ENCODE measurements around the gene NVL.
"Not testable (repeated sequence)": the region's sequence is repeated elsewhere in the genome, so short reads cannot be mapped to it uniquely, and the experiment has no call there.

DNA sequence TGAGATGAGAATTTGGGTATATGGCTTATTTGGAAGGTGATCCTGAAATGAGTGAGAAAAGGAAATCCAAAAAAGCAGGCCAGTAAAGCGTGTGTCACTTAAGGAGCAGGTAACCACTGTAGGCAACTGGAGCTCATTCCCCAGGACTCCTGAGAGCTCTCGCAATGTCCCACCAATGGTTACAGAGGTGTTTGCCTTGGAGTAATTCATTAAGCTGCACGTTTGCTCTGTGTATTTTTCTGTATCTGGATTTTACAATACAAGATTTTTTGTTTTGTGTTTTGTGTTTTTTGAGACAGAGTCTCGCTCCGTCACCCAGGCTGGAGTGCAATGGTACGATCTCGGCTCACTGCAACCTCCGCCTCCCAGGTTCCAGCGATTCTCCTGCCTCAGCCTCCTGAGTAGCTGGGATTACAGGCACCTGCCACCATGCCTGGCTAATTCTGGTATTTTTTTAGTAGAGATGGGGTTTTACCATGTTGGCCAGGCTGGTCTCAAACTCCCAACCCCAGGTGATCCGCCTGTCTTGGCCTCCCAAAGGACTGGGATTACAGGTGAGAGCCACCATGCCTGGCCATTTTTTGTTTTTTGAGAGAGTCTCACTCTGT, 123.9 kb downstream of the NVL start:
- TF ChIP-seq, protein P1, sequence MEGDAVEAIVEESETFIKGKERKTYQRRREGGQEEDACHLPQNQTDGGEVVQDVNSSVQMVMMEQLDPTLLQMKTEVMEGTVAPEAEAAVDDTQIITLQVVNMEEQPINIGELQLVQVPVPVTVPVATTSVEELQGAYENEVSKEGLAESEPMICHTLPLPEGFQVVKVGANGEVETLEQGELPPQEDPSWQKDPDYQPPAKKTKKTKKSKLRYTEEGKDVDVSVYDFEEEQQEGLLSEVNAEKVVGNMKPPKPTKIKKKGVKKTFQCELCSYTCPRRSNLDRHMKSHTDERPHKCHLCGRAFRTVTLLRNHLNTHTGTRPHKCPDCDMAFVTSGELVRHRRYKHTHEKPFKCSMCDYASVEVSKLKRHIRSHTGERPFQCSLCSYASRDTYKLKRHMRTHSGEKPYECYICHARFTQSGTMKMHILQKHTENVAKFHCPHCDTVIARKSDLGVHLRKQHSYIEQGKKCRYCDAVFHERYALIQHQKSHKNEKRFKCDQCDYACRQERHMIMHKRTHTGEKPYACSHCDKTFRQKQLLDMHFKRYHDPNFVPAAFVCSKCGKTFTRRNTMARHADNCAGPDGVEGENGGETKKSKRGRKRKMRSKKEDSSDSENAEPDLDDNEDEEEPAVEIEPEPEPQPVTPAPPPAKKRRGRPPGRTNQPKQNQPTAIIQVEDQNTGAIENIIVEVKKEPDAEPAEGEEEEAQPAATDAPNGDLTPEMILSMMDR (conservative IDR thresholded peaks at IDR 0.05 in 1 of 2, IDR thresholded peaks at IDR 0.05 in 1 of 2; ENCODE audit: extremely low read depth in 1 of 2, insufficient read depth in 1 of 2, low read depth in 1 of 2, low read length in 2 of 2): not testable (repeated sequence)
- not testable (repeated sequence) for TF ChIP-seq EZH2 (IDR thresholded peaks at IDR 0.05; ENCODE audit: borderline replicate concordance, low read length)

Measured in mammary epithelial cell (primary cell).